ENCODE measurements around the gene NEIL3. TPM values are rescaled to one million over a fixed set of nuclear protein-coding genes. Genes with fewer than 3 reads are reported as not detected.

The NEIL3 gene
- total RNA-seq, 4 donors from 2014 or later = 2.1 to 8.3 (median 3.4) TPM

DNA sequence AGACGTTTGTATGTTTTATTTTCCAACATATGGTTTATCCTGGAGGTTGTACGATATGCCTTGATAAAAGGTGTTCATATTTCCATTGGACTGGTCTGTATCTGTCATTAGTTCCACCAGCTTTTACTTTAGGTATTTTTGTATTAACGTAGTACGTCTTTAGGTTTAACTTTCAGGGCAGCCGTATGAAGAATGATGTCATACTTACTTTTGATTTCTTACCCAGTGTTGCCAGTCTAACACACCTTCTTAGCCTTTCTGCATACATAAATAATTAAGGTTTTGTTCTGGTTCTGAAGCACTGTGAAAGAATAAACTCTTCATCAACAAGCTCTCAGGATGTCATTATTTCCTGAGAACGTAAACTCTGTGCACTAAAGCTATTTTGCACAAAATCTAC, 18.9 kb upstream of the NEIL3 start:
- intact Hi-C loops (cut with DNase I) = no loop called here
- TF ChIP-seq, protein P1, sequence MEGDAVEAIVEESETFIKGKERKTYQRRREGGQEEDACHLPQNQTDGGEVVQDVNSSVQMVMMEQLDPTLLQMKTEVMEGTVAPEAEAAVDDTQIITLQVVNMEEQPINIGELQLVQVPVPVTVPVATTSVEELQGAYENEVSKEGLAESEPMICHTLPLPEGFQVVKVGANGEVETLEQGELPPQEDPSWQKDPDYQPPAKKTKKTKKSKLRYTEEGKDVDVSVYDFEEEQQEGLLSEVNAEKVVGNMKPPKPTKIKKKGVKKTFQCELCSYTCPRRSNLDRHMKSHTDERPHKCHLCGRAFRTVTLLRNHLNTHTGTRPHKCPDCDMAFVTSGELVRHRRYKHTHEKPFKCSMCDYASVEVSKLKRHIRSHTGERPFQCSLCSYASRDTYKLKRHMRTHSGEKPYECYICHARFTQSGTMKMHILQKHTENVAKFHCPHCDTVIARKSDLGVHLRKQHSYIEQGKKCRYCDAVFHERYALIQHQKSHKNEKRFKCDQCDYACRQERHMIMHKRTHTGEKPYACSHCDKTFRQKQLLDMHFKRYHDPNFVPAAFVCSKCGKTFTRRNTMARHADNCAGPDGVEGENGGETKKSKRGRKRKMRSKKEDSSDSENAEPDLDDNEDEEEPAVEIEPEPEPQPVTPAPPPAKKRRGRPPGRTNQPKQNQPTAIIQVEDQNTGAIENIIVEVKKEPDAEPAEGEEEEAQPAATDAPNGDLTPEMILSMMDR (IDR thresholded peaks at IDR 0.05) = no peak
- no peak for TF ChIP-seq POLR2A (IDR thresholded peaks at IDR 0.05)
- 72 to 76% methylated on average over 6 of the region's 6 CpGs for WGBS, 2 donors

DNA sequence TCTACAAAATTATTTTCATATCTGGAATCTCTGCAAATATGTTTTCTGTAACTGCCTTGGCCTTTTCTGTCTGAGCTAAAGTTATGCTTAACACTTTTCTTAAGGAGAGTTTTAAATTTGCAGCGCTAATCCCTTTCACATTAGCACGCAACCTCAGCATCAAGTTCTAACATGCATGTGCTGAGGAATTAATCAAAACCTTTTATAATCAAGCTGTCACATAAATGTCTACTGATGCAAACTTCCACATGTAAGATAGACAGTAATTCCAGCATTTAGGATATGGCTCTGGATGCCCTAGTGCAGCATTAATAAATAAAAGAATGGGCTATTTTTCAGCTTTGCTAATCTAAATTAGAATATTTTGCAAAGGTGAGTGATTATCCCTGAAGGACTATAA, 17.5 kb upstream of the NEIL3 start:
- no peaks in the 10 kb centered on the region for H3K27me3 ChIP-seq
- 53 to 61% methylated on average over 2 of the region's 2 CpGs for WGBS, 2 donors
- TF ChIP-seq, protein P1 (IDR thresholded peaks at IDR 0.05) = no peak
- TF ChIP-seq POLR2A (IDR thresholded peaks at IDR 0.05) = no peak
- no peak for DNase-seq
- H3K27ac ChIP-seq = no peak overlapping the region
- peaks cover 0 to under 1% (median 0%) of the 10 kb centered on the region in 3 donors for H3K9me3 ChIP-seq
- intact Hi-C loops (cut with DNase I) = no loop called here
- no peaks in the 10 kb centered on the region for H3K36me3 ChIP-seq
- no peak overlapping the region for H3K4me3 ChIP-seq
- H3K4me1 ChIP-seq = peaks cover 0 to 26% (median 0%) of the 10 kb centered on the region in 3 donors

More for the DNA sequence above, 18.9 kb upstream of the NEIL3 start:
- Histone ChIP-seq H3K9me3 (no peaks in the 10 kb centered on the region), H3K36me3 (no peaks in the 10 kb centered on the region), H3K27ac (no peak overlapping the region), H3K4me3 (no peak overlapping the region), H3K4me1 (peaks cover 0 to 26% (median 0%) of the 10 kb centered on the region in 3 donors), H3K27me3 (no peaks in the 10 kb centered on the region)
- DNase-seq = no peak

DNA sequence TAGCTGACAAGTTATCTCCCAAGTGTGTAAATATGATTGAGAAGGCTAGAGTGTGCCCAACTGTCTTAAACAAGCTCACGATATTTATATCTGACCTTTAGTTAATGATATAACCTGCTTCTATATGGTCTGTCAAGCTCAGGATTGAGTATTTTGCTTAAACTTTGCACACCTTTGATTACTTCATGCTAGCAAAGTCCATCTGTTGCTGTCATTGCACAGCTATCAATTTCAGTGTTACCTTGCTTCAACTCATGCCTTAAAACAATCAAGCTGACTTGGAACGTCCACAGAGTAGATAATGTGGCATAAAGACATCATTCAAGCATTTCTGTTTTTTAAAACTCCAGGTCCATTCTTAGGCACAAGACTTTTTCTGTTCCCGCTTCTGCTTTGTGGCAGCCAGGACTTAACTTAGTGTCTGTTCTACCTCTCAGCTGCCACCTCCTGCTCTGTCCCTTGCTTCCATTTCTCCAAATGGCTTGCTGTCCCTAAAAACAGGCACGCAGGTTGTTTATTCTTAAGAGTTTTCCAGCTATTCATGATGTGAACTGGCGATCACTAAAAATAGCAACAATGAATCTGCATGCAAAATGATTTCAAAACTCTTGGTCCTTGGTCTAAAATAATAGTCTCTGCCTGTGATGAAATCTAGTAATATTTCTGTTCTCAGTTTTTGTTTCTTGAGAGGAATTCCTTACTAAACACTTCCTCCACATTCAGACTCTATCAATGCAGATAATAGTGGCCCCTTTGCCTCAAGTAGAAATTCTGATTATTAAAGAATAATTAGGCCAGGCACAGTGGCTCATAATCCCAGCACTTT, 16.3 kb upstream of the NEIL3 start:
- Histone ChIP-seq H3K36me3 (no peaks in the 10 kb centered on the region), H3K9me3 (peaks cover 0 to 12% (median 8%) of the 10 kb centered on the region in 3 donors), H3K4me3 (no peak overlapping the region), H3K27ac (no peak overlapping the region), H3K27me3 (no peaks in the 10 kb centered on the region), H3K4me1 (peaks cover 0 to 23% (median 0%) of the 10 kb centered on the region in 3 donors)
- 56 to 77% methylated on average over 5 of the region's 5 CpGs for WGBS, 2 donors
- intact Hi-C loops (cut with DNase I) = no loop called here
- DNase-seq = no peak
- no peak for TF ChIP-seq POLR2A (IDR thresholded peaks at IDR 0.05)
- TF ChIP-seq, protein P1 (IDR thresholded peaks at IDR 0.05) = no peak

DNA sequence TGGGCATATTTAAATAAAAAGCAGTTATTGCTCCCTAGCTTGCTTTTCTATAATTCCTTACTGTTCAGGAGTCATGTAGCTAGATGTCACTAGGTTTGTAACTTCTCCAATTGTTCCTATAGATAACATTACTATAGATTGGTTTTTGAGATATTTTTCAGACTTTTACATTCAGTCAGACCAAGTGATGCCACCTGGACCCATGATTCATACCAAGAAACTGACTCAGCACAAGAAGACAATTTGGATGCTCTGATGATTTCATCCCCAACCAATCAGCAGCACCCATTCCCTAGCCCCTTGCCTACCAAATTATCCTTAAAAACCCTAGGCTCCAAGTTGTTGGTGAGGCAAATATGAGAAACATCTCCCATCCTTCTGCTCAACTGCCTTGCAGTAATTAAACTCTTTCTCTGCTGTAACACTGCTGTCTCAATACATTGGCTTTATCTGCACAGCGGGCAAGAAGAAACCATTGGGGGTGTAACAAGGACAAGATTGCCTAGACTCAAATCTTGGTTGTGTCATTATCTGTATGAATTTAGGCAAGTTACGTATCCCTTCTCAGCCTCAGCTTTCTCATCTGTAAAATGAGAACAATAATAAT, 11.8 kb upstream of the NEIL3 start:
- H3K36me3 ChIP-seq = no peaks in the 10 kb centered on the region
- intact Hi-C loops (cut with DNase I) = no loop called here
- no peak overlapping the region for H3K27ac ChIP-seq
- TF ChIP-seq, protein P1 (IDR thresholded peaks at IDR 0.05) = no peak
- TF ChIP-seq POLR2A (IDR thresholded peaks at IDR 0.05) = no peak
- H3K9me3 ChIP-seq = peaks cover 0 to 12% (median 8%) of the 10 kb centered on the region in 3 donors
- WGBS, 2 donors = 98 to 100% methylated on average over 2 of the region's 2 CpGs
- H3K27me3 ChIP-seq = no peaks in the 10 kb centered on the region
- no peak overlapping the region for H3K4me3 ChIP-seq
- DNase-seq = no peak
- H3K4me1 ChIP-seq = peaks cover 0 to 10% (median 10%) of the 10 kb centered on the region in 3 donors

DNA sequence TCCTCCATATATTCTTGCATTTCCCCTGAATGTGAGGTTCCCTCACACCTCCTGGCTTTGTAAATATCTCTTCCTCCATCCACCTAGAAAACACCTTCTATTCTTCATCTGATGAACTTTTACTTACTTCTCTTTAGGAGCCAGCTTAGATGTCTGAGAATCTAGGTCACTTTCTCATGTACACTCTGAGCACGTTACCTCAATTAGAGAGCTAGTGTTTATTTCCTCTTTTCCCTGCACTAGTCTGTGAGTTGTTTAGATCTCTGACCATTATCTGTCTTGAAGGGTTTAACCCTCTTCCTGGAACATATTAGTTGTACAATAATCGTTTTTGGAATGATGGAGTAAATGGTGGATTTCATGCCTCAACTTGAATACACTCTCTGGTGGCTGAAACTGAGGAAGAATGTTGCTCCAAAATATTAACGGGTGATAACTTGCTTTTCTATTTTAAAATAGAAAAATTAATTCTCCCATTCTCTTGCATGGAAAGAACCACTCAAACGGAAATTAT, 8.5 kb upstream of the NEIL3 start:
- H3K27ac ChIP-seq = no peak overlapping the region
- H3K36me3 ChIP-seq = no peaks in the 10 kb centered on the region
- intact Hi-C loops (cut with DNase I) = no loop called here
- WGBS, 2 donors = 19 to 20% methylated on average over 4 of the region's 4 CpGs
- H3K4me3 ChIP-seq = no peak overlapping the region
- no peak for DNase-seq
- H3K4me1 ChIP-seq = peaks cover 0 to 10% (median 8%) of the 10 kb centered on the region in 3 donors
- TF ChIP-seq, protein P1 (IDR thresholded peaks at IDR 0.05) = no peak
- TF ChIP-seq POLR2A (IDR thresholded peaks at IDR 0.05) = no peak
- no peaks in the 10 kb centered on the region for H3K27me3 ChIP-seq
- peaks cover 0 to 12% (median 8%) of the 10 kb centered on the region in 3 donors for H3K9me3 ChIP-seq

Measured in esophagus squamous epithelium (tissue), 5 donors.